WTC11 (cell line): ENCODE measurements around the gene COLQ. TPM values are rescaled to one million over a fixed set of nuclear protein-coding genes. Genes with fewer than 3 reads are reported as not detected.

Experiments used
- ATAC-seq: fragments of 200-7000 bp; cut with Tn5 transposase; 2 replicates; pipeline ENCODE4 v1.10.0; 2021; ENCODE audit warnings: mild to moderate bottlenecking, moderate library complexity
- CTCF ChIA-PET: fragments of 300-600 bp; sonication (Branson Sonifier 250); formaldehyde crosslinking; loops from one replicate; lab custom pipeline; 2021; ENCODE audit warnings: antibody characterized with exemption; lab: Charles Lee
- POLR2A ChIA-PET: fragments of 350-600 bp; sonication (Branson Sonifier 250); formaldehyde crosslinking; loops from one replicate; lab custom pipeline; 2021; ENCODE audit warnings: antibody characterized with exemption; lab: Charles Lee
- DNase-seq: peaks from one replicate; pipeline ENCODE4 v3.0.0; 2021; ENCODE audit warnings: low spot score
- H3K27ac Mint-ChIP-seq: 2 replicates; pipeline ENCODE4 v1.8.0; 2021; ENCODE audit warnings: mixed read lengths
- H3K27me3 Mint-ChIP-seq: 2 replicates; pipeline ENCODE4 v1.8.0; 2021; ENCODE audit warnings: low read depth, mild to moderate bottlenecking, moderate library complexity, mixed read lengths
- H3K36me3 Mint-ChIP-seq: 2 replicates; pipeline ENCODE4 v1.8.0; 2021; ENCODE audit warnings: mixed read lengths
- H3K4me1 Mint-ChIP-seq: 2 replicates; pipeline ENCODE4 v1.8.0; 2022; ENCODE audit warnings: mixed read lengths
- H3K4me3 Mint-ChIP-seq: 2 replicates; pipeline ENCODE4 v1.8.0; 2021; ENCODE audit warnings: mild to moderate bottlenecking, moderate library complexity, mixed read lengths
- H3K9me3 Mint-ChIP-seq: 2 replicates; pipeline ENCODE4 v1.8.0; 2021; ENCODE audit warnings: mixed read lengths
- AFF4 ChIP-seq: sonication (generic); formaldehyde crosslinking; IDR thresholded peaks from 2 replicates; pipeline ENCODE4 v1.8.1; 2023; ENCODE audit warnings: mild to moderate bottlenecking, missing genetic modification reagents, borderline replicate concordance
- CTCF ChIP-seq: fragments of 200-600 bp; IDR thresholded peaks from 2 replicates; pipeline ENCODE4 v1.8.0; 2022; ENCODE audit warnings: antibody characterized with exemption
- E2F5 ChIP-seq: sonication (generic); formaldehyde crosslinking; IDR thresholded peaks from 2 replicates; pipeline ENCODE4 v1.8.1; 2022; ENCODE audit warnings: mild to moderate bottlenecking, moderate library complexity, missing genetic modification reagents
- GRHL2 ChIP-seq: fragments of 250-450 bp; sonication (Bioruptor Pico); IDR thresholded peaks from 2 replicates; pipeline ENCODE4 v1.8.0; 2022; ENCODE audit warnings: mild to moderate bottlenecking, moderate library complexity; ENCODE audit not compliant: insufficient replicate concordance, severe bottlenecking
- HMGA2 ChIP-seq: fragments of 250-450 bp; sonication (Bioruptor Pico); IDR thresholded peaks from 2 replicates; pipeline ENCODE4 v1.4.0; 2021; ENCODE audit warnings: mild to moderate bottlenecking, moderate library complexity
- HMGXB4 ChIP-seq: sonication (generic); formaldehyde crosslinking; IDR thresholded peaks from 2 replicates; pipeline ENCODE4 v1.8.1; 2023; ENCODE audit warnings: mild to moderate bottlenecking, moderate library complexity, missing genetic modification reagents
- JUN ChIP-seq: sonication (generic); formaldehyde crosslinking; IDR thresholded peaks from 2 replicates; pipeline ENCODE4 v1.8.0; 2023; ENCODE audit warnings: mild to moderate bottlenecking, missing genetic modification reagents
- NFE2L1 ChIP-seq: sonication (generic); formaldehyde crosslinking; IDR thresholded peaks from 2 replicates; pipeline ENCODE4 v1.8.1; 2023; ENCODE audit warnings: missing genetic modification reagents
- NR2C2 ChIP-seq: sonication (generic); formaldehyde crosslinking; IDR thresholded peaks from 2 replicates; pipeline ENCODE4 v1.8.0; 2022; ENCODE audit warnings: mild to moderate bottlenecking, missing genetic modification reagents
- OVOL2 ChIP-seq: fragments of 250-450 bp; sonication (Bioruptor Pico); IDR thresholded peaks from 2 replicates; pipeline ENCODE4 v1.9.0; 2021; ENCODE audit warnings: mild to moderate bottlenecking, borderline replicate concordance
- PRDM15 ChIP-seq: sonication (generic); formaldehyde crosslinking; IDR thresholded peaks from 2 replicates; pipeline ENCODE4 v1.8.0; 2022; ENCODE audit warnings: missing genetic modification reagents
- RORB ChIP-seq: fragments of 250-450 bp; sonication (Bioruptor Pico); IDR thresholded peaks from 2 replicates; pipeline ENCODE4 v1.9.0; 2021; ENCODE audit warnings: mild to moderate bottlenecking
- USF2 ChIP-seq: sonication (generic); formaldehyde crosslinking; IDR thresholded peaks from 2 replicates; pipeline ENCODE4 v1.8.1; 2023; ENCODE audit warnings: mild to moderate bottlenecking, missing genetic modification reagents, moderate library complexity
- ZBTB21 ChIP-seq: sonication (generic); formaldehyde crosslinking; IDR thresholded peaks from 2 replicates; pipeline ENCODE4 v1.8.1; 2023; ENCODE audit warnings: mild to moderate bottlenecking, missing genetic modification reagents, borderline replicate concordance
- ZNF219 ChIP-seq: sonication (generic); formaldehyde crosslinking; IDR thresholded peaks from 2 replicates; pipeline ENCODE4 v1.8.0; 2023; ENCODE audit warnings: missing genetic modification reagents, mild to moderate bottlenecking, borderline replicate concordance
- ZNF263 ChIP-seq: sonication (generic); formaldehyde crosslinking; IDR thresholded peaks from 2 replicates; pipeline ENCODE4 v1.8.1; 2022; ENCODE audit warnings: low read depth, mild to moderate bottlenecking, moderate library complexity, missing genetic modification reagents
- total RNA-seq: library from RNA; stranded (reverse); gene quantifications from 3 replicates; pipeline ENCODE4 v1.2.3, GENCODE V29; 2021
- TF ChIP-seq, protein P1 (sequence below): sonication (generic); formaldehyde crosslinking; IDR thresholded peaks from 2 replicates; pipeline ENCODE4 v1.8.1; 2022; ENCODE audit warnings: mild to moderate bottlenecking, missing genetic modification reagents, moderate library complexity, borderline replicate concordance

COLQ gene
- total RNA-seq, 1 experiment from 2014 or later = 2.2 TPM

GRCh38 chr3:15452156-15452555 lies 69.3 kb downstream of the COLQ start:
- CTCF ChIA-PET = interaction anchor here (1.0 kb wide), 1 partner anchor 22 kb away, joined by 3 read pairs; no protein-coding TSS in a partner anchor
- no peak for ATAC-seq
- Mint-ChIP-seq H3K36me3 (no peaks in the 10 kb centered on the region), H3K9me3 (no peaks in the 10 kb centered on the region), H3K27me3 (no peaks in the 10 kb centered on the region), H3K4me3 (no peak overlapping the region), H3K27ac (no peak overlapping the region), H3K4me1 (peaks cover 4% of the 10 kb centered on the region; the same call in 1 of the 2 replicates)
- no peak for TF ChIP-seq CTCF
- TF ChIP-seq USF2 (CRISPR knock-in tag) = no peak
- TF ChIP-seq ZNF263 (CRISPR knock-in tag) = no peak
- TF ChIP-seq OVOL2 (CRISPR knock-in tag) = no peak
- TF ChIP-seq NR2C2 = no peak
- no peak for TF ChIP-seq RORB (CRISPR knock-in tag)
- TF ChIP-seq, protein P1, sequence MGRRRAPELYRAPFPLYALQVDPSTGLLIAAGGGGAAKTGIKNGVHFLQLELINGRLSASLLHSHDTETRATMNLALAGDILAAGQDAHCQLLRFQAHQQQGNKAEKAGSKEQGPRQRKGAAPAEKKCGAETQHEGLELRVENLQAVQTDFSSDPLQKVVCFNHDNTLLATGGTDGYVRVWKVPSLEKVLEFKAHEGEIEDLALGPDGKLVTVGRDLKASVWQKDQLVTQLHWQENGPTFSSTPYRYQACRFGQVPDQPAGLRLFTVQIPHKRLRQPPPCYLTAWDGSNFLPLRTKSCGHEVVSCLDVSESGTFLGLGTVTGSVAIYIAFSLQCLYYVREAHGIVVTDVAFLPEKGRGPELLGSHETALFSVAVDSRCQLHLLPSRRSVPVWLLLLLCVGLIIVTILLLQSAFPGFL (CRISPR knock-in tag) = no peak
- no peak for TF ChIP-seq NFE2L1 (CRISPR knock-in tag)
- no peak for TF ChIP-seq E2F5 (CRISPR knock-in tag)
- TF ChIP-seq ZNF219 (CRISPR knock-in tag) = no peak
- TF ChIP-seq GRHL2 = no peak
- TF ChIP-seq AFF4 (CRISPR knock-in tag) = no peak
- no peak for TF ChIP-seq JUN
- no peak for TF ChIP-seq HMGA2 (CRISPR knock-in tag)
- no peak for TF ChIP-seq HMGXB4
- no peak for TF ChIP-seq PRDM15
- no peak for TF ChIP-seq ZBTB21 (CRISPR knock-in tag)
- POLR2A ChIA-PET = no interaction called here
- no peak for DNase-seq
